ENCODE data around the gene TIPRL. TPM values are rescaled to one million over a fixed set of nuclear protein-coding genes. Genes with fewer than 3 reads are reported as not detected.
A peak's percentile ranks its signal among the peaks of the same experiment; 100 is the strongest.

TIPRL gene
- total and polyA plus RNA-seq, 9 of the 15 experiments (the other 6 are each of a cell fraction or from before 2014, with no cell fraction given): 41.4 to 90.2 (median 69.9) TPM

GRCh38 chr1:168178638-168179437 lies at the start of gene TIPRL (continued):
- TF ChIP-seq HMG20A (CRISPR knock-in tag; conservative IDR thresholded peaks at IDR 0.05): no peak
- no peak for TF ChIP-seq IFI16 (CRISPR knock-in tag; IDR thresholded peaks at IDR 0.05)
- TF ChIP-seq ZBTB43 (CRISPR knock-in tag; IDR thresholded peaks at IDR 0.05): peak; percentile 59; the same call in 1 of the 2 replicates
- TF ChIP-seq RERE (CRISPR knock-in tag; IDR thresholded peaks at IDR 0.05; ENCODE audit: borderline replicate concordance): no peak
- TF ChIP-seq PURB (CRISPR knock-in tag; IDR thresholded peaks at IDR 0.05; ENCODE audit: low read depth): no peak
- no peak for TF ChIP-seq NCOA2 (IDR thresholded peaks at IDR 0.05; ENCODE audit: partially characterized antibody in 2 of 2)
- TF ChIP-seq ZNF311 (CRISPR knock-in tag; IDR thresholded peaks at IDR 0.05): peak; percentile 91
- TF ChIP-seq TSC22D4 (tag; IDR thresholded peaks at IDR 0.05): no peak
- no peak for TF ChIP-seq ZBED1 (IDR thresholded peaks at IDR 0.05)
- peak; percentile 71; the same call in 1 of the 2 replicates for TF ChIP-seq HMGXB4 (CRISPR knock-in tag; IDR thresholded peaks at IDR 0.05)
- TF ChIP-seq ZNF23 (CRISPR knock-in tag; IDR thresholded peaks at IDR 0.05): no peak
- no peak for TF ChIP-seq ZNF518B (CRISPR knock-in tag; IDR thresholded peaks at IDR 0.05)
- TF ChIP-seq MCM2 (IDR thresholded peaks at IDR 0.05; ENCODE audit: low read depth): no peak
